SU-DHL-6 (cell line): ENCODE results near the gene PBLD.

ENCODE experiments used
- H2AFZ ChIP-seq: fragments of 200-600 bp; sonication (generic); 2 replicates; pipeline ENCODE4 v1.6.1; 2014; ENCODE audit warnings: low read depth, mild to moderate bottlenecking, moderate library complexity, mixed read lengths, antibody characterized with exemption, low read length; ENCODE audit not compliant: severe bottlenecking
- H3F3A ChIP-seq: fragments of 200-600 bp; shearing (Covaris generic); 2 replicates; pipeline ENCODE4 v1.6.0; 2016; ENCODE audit warnings: antibody characterized with exemption, mild to moderate bottlenecking; ENCODE audit not compliant: insufficient read depth
- H3K27ac ChIP-seq: fragments of 200-600 bp; sonication (generic); 2 replicates; pipeline ENCODE4 v1.5.1; 2016; ENCODE audit warnings: low read depth, mild to moderate bottlenecking, low read length, moderate library complexity, mixed read lengths
- H3K27me3 ChIP-seq: fragments of 200-600 bp; sonication (generic), shearing (Covaris generic); 2 replicates; pipeline ENCODE4 v1.6.0; 2014; ENCODE audit warnings: mild to moderate bottlenecking, low read length
- H3K36me3 ChIP-seq: fragments of 200-600 bp; sonication (generic); 2 replicates; pipeline ENCODE4 v1.6.1; 2014; ENCODE audit warnings: mild to moderate bottlenecking, low read length, mixed read lengths
- H3K4me2 ChIP-seq: fragments of 300-600, 200-600 bp; shearing (Covaris generic), sonication (generic); 2 replicates; pipeline ENCODE4 v1.6.0; 2014; ENCODE audit warnings: low read length, low read depth, mild to moderate bottlenecking; ENCODE audit not compliant: poor library complexity, severe bottlenecking
- H3K4me3 ChIP-seq: fragments of 200-600 bp; sonication (generic); 2 replicates; pipeline ENCODE4 v1.5.1; 2014; ENCODE audit warnings: antibody characterized with exemption, low read length, mild to moderate bottlenecking, mixed read lengths; ENCODE audit not compliant: insufficient read depth, poor library complexity, severe bottlenecking
- H3K79me2 ChIP-seq: fragments of 200-600 bp; sonication (generic); 2 replicates; pipeline ENCODE4 v1.6.1; 2014; ENCODE audit warnings: mild to moderate bottlenecking, low read length, moderate library complexity; ENCODE audit not compliant: insufficient read depth
- H3K9ac ChIP-seq: fragments of 200-600 bp; sonication (generic); 2 replicates; pipeline ENCODE4 v1.7.0; 2014; ENCODE audit warnings: mild to moderate bottlenecking, low read length
- H3K9me2 ChIP-seq: fragments of 200-600 bp; sonication (generic); replicated peaks from 2 replicates; pipeline ENCODE4 v1.6.1; 2014; ENCODE audit warnings: low read length; ENCODE audit not compliant: insufficient read depth
- H3K9me3 ChIP-seq: fragments of 200-600 bp; sonication (generic); 2 replicates; pipeline ENCODE4 v1.6.1; 2014; ENCODE audit warnings: low read length, mixed read lengths; ENCODE audit not compliant: insufficient read depth
- H4K20me1 ChIP-seq: fragments of 200-600 bp; sonication (generic); 2 replicates; pipeline ENCODE4 v1.6.1; 2014; ENCODE audit warnings: low read depth, mild to moderate bottlenecking, antibody characterized with exemption, low read length, moderate library complexity, mixed read lengths
- EZH2phosphoT487 ChIP-seq: fragments of 200-600 bp; sonication (generic), shearing (Covaris generic); conservative IDR thresholded peaks from 2 replicates; pipeline ENCODE4 v1.6.1; 2018; ENCODE audit warnings: mild to moderate bottlenecking, antibody characterized with exemption, low read length, moderate library complexity, mixed read lengths
- TF ChIP-seq, protein P1 (sequence below): fragments of 200-600 bp; sonication (generic); IDR thresholded peaks from one replicate; pipeline ENCODE4 v1.5.1; 2017; ENCODE audit warnings: antibody characterized with exemption, mild to moderate bottlenecking, low read length, moderate library complexity; ENCODE audit not compliant: insufficient read depth, poor library complexity, severe bottlenecking

PBLD gene

GRCh38 chr10:68366600-68366999, 33.9 kb upstream of the PBLD start:
- no peak overlapping the region for H3K4me2 ChIP-seq
- H3K27ac ChIP-seq: no peak overlapping the region
- no peaks in the 10 kb centered on the region for H4K20me1 ChIP-seq
- TF ChIP-seq, protein P1, sequence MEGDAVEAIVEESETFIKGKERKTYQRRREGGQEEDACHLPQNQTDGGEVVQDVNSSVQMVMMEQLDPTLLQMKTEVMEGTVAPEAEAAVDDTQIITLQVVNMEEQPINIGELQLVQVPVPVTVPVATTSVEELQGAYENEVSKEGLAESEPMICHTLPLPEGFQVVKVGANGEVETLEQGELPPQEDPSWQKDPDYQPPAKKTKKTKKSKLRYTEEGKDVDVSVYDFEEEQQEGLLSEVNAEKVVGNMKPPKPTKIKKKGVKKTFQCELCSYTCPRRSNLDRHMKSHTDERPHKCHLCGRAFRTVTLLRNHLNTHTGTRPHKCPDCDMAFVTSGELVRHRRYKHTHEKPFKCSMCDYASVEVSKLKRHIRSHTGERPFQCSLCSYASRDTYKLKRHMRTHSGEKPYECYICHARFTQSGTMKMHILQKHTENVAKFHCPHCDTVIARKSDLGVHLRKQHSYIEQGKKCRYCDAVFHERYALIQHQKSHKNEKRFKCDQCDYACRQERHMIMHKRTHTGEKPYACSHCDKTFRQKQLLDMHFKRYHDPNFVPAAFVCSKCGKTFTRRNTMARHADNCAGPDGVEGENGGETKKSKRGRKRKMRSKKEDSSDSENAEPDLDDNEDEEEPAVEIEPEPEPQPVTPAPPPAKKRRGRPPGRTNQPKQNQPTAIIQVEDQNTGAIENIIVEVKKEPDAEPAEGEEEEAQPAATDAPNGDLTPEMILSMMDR: no peak
- TF ChIP-seq EZH2phosphoT487: no peak
- H3K36me3 ChIP-seq: peaks cover 7% of the 10 kb centered on the region; the same call in 1 of the 2 replicates
- no peaks in the 10 kb centered on the region for H3K9me2 ChIP-seq
- H3F3A ChIP-seq: no peaks in the 10 kb centered on the region
- H3K79me2 ChIP-seq: no peaks in the 10 kb centered on the region
- no peak overlapping the region for H3K4me3 ChIP-seq
- H3K9ac ChIP-seq: no peak overlapping the region
- H3K9me3 ChIP-seq: peaks cover under 1% of the 10 kb centered on the region; the same call in 1 of the 2 replicates
- H2AFZ ChIP-seq: no peak overlapping the region
- no peaks in the 10 kb centered on the region for H3K27me3 ChIP-seq

DNA sequence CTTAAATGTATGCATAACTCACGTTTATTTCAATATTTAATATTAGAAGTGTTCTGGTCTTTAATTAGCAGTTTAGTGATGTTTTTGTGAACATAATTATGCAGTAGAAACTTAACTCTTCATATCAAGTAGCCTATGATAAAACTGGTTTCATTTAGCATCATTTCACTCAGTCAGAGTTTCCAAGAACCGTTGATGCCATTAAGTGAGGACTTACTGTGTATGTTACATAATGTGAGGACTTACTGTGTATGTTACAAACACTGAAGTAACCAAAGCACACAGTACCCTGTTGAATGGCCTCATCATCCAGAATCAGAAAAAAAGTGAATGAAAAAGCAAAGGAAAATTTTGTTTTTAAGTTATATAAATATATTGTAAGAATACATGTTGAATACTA, 32.9 kb upstream of the PBLD start:
- Histone ChIP-seq H3K9me3 (no peaks in the 10 kb centered on the region), H2AFZ (no peak overlapping the region), H3K4me2 (no peak overlapping the region), H3F3A (no peaks in the 10 kb centered on the region), H3K27me3 (no peaks in the 10 kb centered on the region), H3K36me3 (peaks cover 8% of the 10 kb centered on the region; the same call in 1 of the 2 replicates), H3K4me3 (no peak overlapping the region), H3K9me2 (no peaks in the 10 kb centered on the region), H3K79me2 (no peaks in the 10 kb centered on the region), H3K9ac (no peak overlapping the region), H3K27ac (no peak overlapping the region), H4K20me1 (no peaks in the 10 kb centered on the region)
- TF ChIP-seq, protein P1: no peak
- TF ChIP-seq EZH2phosphoT487: no peak

DNA sequence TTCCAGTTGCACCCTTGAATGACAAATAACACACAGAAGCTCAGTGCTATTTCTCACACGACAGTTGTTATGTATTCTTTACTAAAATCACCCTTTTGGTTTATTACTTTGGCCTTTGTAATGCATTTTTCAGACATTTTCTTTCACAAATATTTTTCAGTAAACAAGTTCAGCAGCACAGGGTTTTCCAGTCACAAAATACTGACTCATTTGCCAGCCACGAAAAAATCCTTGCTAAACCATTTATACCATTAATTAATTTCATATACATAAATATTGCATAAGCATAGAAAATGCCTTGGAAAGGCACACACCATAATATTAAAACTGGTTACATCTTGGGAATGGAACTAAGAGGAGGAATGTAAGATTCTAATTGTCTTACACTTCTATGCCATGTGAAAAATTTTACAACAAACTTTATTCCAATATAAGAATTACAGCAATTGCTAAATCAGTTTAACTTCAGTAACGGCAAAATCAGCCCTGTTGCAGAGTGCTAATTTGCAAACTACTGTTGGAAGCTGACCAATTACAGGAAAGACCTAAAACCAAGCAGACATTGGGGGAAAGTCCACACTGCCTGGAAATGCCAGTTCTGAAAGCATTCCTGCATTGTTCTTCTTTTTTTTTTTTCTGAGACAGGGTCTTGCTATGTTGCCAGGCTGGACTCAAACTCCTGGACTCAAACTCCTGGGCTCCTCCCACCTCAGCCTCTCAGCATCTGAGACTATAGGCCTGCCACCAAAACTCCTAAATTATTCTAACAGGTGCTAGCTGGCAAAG, 31.6 kb upstream of the PBLD start:
- Histone ChIP-seq H3K79me2 (no peaks in the 10 kb centered on the region), H3K4me3 (no peak overlapping the region), H4K20me1 (no peaks in the 10 kb centered on the region), H2AFZ (no peak overlapping the region), H3K27me3 (no peaks in the 10 kb centered on the region), H3K9ac (no peak overlapping the region), H3K36me3 (peaks cover 8% of the 10 kb centered on the region; the same call in 1 of the 2 replicates), H3K9me2 (no peaks in the 10 kb centered on the region), H3F3A (no peaks in the 10 kb centered on the region), H3K27ac (no peak overlapping the region), H3K9me3 (no peaks in the 10 kb centered on the region), H3K4me2 (no peak overlapping the region)
- TF ChIP-seq, protein P1: no peak
- no peak for TF ChIP-seq EZH2phosphoT487
